Mammary epithelial cell (primary cell): ENCODE measurements around the gene WDR26.

Experiments
- EZH2 ChIP-seq: IDR thresholded peaks from 2 replicates; pipeline ENCODE4 v1.6.1; 2012; ENCODE audit warnings: low read length, inconsistent platforms, borderline replicate concordance
- TF ChIP-seq, protein P1 (sequence below), 2 donors: IDR thresholded peaks in 1 of 2; conservative IDR thresholded peaks in 1 of 2; 2 replicates each; pipeline ENCODE4 v1.5.1; 2011 to 2012; ENCODE audit warnings: inconsistent platforms in 2 of 2, low read length in 2 of 2, mild to moderate bottlenecking in 2 of 2, control low read depth in 1 of 2, low read depth in 1 of 2; ENCODE audit not compliant: insufficient read depth in 1 of 2; ENCODE audit errors: extremely low read depth in 1 of 2

DNA sequence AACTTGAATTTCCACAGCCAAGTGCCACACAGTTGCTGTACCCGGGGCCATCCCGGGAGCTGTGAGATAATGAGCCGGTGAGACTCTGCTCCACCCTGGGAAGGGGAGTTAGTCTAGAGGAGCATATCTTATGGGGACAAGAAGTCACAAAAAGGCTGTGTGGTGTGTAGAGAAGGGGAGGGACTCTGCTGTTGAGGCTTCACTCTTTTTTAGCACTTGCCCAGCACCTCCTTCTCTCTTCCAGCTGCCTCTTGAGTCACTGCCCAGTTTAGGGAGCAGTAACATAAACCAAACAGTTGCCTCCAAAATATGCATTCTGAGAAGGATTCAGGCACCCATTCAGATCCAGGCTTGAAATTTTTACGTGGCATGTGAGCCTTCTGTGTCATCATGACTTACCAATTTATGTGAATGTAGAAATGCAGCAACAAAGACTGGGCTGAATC lies 744 bp upstream of the WDR26 start:
- TF ChIP-seq EZH2, result no peak
- TF ChIP-seq, protein P1, sequence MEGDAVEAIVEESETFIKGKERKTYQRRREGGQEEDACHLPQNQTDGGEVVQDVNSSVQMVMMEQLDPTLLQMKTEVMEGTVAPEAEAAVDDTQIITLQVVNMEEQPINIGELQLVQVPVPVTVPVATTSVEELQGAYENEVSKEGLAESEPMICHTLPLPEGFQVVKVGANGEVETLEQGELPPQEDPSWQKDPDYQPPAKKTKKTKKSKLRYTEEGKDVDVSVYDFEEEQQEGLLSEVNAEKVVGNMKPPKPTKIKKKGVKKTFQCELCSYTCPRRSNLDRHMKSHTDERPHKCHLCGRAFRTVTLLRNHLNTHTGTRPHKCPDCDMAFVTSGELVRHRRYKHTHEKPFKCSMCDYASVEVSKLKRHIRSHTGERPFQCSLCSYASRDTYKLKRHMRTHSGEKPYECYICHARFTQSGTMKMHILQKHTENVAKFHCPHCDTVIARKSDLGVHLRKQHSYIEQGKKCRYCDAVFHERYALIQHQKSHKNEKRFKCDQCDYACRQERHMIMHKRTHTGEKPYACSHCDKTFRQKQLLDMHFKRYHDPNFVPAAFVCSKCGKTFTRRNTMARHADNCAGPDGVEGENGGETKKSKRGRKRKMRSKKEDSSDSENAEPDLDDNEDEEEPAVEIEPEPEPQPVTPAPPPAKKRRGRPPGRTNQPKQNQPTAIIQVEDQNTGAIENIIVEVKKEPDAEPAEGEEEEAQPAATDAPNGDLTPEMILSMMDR (conservative IDR thresholded peaks at IDR 0.05 in 1 of 2, IDR thresholded peaks at IDR 0.05 in 1 of 2; ENCODE audit: extremely low read depth in 1 of 2, insufficient read depth in 1 of 2, low read depth in 1 of 2, low read length in 2 of 2), result no peak
